Raji (cell line): Measurements from ENCODE around the gene TTF1.

Source experiments
- POLR2A ChIP-seq: IDR thresholded peaks from 2 replicates; pipeline ENCODE4 v1.6.1; 2011; ENCODE audit warnings: low read depth, low read length, control low read depth; ENCODE audit not compliant: insufficient read depth

The TTF1 gene

DNA sequence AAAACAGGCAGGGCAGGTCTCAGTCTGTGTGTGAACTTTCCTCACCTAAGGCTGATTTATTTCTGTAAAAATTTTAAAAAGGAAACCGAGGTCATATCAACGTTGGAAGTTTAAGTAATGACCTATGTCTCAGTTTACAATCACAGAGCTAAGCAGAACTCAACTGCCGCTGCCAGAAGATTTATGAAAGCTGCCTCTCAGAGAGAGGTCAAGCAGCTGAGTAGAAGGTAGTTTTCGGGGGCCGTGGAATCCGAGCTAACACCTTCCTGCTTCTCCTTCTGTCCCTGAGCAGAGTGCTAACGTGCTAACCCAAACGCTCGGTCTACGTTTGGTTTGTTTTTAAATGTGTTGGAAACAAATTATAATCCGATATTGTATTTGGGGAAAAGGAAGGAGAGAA is 11.1 kb downstream of the TTF1 start:
- no peak for TF ChIP-seq POLR2A

- no peak for TF ChIP-seq POLR2A
These were observed 15.2 kb downstream of the TTF1 start for GRCh38 chr9:132391449-132391848.

GRCh38 chr9:132390966-132391365 is 15.7 kb downstream of the TTF1 start:
- TF ChIP-seq POLR2A, result no peak

DNA sequence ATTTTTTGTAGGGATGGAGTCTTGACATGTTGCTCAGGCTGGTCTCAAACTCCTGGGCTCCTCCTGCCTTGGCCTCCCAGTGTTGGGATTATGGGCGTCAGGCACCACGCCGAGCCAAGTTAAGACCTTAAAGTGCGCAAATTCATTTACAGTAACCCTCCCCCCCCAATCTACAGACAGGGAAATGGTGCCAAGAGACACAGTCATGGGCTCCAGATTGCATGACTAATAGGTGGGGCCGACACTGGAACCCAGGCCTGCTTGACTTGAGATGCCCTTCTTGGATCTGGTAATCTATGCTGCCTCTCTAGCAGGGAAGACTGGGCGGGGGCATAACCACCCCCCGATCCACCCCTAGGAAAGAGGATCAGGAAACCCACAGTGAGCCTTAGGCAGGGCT is 19.5 kb downstream of the TTF1 start:
- TF ChIP-seq POLR2A, result no peak

DNA sequence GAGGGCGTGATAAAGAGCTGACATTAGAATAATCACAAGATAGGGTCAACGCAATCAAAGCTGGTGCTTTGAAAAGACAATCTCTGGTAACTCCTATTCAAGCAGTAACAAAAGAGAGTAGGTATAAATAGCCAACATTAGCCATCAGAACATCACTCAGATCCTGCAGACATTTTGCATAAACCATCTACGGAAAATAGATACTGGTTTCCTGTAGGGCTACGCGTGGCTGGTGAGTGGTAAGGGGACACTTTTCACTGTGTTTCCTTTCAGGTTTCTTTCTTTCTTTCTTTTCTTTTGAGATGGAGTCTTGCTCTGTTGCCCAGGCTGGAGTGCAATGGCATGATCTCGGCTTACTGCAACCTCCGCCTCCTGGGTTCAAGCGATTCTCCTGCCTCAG is 22.3 kb downstream of the TTF1 start:
- no peak for TF ChIP-seq POLR2A

- peak; percentile 67; the same call in 1 of the 2 replicates for TF ChIP-seq POLR2A
These were observed 23.2 kb downstream of the TTF1 start for GRCh38 chr9:132383462-132383883.

DNA sequence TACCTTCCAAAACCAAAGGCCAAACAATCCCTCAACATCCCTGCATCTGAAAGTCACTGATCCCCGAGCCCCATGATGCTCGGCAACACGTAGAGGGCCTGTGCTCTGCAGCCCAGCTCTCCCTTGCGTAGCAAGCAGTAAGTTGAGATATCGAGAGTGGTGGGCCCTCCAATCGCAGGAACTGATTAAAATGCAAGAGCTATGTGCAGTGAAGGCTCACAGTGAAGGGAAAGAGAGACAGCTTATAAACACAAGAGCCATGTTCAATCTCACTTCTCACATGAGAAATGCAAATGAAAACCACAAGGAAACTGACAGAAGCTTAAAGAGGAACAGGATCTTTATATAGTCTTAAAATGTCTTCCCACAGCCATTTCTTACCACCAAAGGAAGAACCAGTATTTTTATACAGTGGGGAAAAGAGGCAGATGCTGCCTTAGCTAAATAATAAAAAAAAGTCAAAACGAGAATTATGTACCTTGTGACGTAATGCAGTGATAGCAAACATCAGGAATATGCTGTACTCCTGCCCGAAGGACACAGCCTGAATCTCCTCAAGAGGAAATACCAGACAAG is 24.6 kb downstream of the TTF1 start:
- peak; percentile 35; the same call in 1 of the 2 replicates for TF ChIP-seq POLR2A

GRCh38 chr9:132372177-132373095 is 34.2 kb downstream of the TTF1 start:
- TF ChIP-seq POLR2A, result no peak

GRCh38 chr9:132370592-132370991 is 36.0 kb downstream of the TTF1 start:
- no peak for TF ChIP-seq POLR2A

DNA sequence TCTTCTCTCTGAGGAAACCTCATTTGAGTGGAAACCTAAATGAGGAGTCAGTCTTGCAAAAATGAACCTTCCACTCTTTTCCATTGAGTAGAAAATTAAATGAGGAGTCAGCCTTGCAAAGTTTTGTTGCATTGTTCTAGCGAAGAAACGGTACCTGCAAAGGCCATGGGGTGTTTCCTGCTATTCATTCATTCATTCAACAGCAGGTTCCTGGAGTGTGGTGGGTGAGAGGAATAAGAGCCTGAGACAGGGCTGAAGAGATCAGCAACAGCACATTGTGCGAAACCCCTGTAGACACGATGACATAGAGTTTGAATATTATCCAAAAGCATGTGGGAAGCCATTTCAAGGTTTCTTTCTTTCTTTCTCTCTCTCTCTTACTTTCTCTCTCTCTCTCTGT is 37.2 kb downstream of the TTF1 start:
- no peak for TF ChIP-seq POLR2A

- TF ChIP-seq POLR2A, result no peak
These were observed 38.9 kb downstream of the TTF1 start for GRCh38 chr9:132367613-132368313.

DNA sequence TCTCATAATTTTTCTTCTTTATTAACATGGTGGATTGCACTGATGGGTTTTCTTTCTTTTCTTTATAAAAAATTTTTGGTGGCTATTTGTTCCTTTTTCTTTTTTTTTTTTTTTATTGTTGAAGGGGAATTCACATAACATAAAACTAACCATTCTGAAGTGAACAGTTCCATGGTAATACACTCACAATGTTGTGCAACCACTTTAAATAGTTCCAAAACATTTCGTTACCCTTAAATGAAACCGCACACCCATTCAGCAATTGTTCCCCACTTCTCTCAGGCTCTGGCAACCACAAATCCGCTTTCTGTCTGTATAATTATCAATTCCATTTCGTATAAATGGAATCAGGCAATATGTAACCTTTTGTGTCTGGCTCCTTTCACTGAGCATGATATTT is 40.2 kb downstream of the TTF1 start:
- no peak for TF ChIP-seq POLR2A

- TF ChIP-seq POLR2A, result no peak
These were observed 40.7 kb downstream of the TTF1 start for GRCh38 chr9:132365986-132366385.

DNA sequence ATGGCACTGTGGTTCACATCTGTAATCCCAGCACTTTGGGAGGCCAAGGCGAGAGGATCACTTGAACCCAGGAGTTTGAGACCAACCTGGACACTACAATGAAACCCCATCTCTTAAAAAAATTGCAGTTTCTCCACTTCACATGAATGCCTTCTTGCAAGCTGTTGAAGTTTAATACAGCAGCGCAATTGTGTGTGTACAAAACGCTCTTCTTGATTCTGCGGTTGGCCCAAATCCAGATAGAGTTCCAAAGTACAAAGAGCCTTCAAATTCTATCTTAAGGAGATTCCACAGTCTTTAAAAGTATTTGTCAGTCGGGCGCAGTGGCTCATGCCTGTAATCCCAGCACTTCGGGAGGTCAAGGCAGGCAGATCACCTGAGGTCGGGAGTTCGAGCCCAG is 42.6 kb downstream of the TTF1 start:
- TF ChIP-seq POLR2A, result no peak

- TF ChIP-seq POLR2A, result no peak
These were observed 48.9 kb downstream of the TTF1 start for GRCh38 chr9:132357764-132358163.

- no peak for TF ChIP-seq POLR2A
These were observed 50.2 kb downstream of the TTF1 start for GRCh38 chr9:132356324-132356924.
